ENCODE data around the gene PDGFB. TPM values are rescaled to one million over a fixed set of nuclear protein-coding genes. Genes with fewer than 3 reads are reported as not detected.

The PDGFB gene
- total RNA-seq, 2 donors from 2014 or later = 21.9 to 22.0 TPM

DNA sequence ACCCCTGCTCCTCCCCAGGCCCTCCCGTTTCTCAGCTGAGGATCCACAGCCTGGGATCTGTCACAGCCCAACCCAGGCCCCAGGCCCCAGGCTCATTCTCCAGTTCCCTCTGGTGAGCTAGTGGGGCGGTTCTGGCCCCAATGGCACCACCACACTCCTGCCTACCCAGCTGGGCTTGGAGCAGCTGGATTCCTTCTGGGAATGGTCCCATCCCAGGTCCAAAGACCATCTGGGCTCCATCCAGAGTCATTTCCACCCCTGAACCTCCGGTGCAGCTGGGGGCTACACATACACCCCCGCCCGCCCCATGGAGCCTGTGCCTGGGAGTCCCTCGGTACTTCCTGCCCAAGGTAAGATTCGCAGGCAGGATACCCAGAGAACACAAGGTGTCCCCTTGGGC is 35.5 kb upstream of the PDGFB start:
- Histone ChIP-seq H3K9me3 (peaks cover 0 to 16% of the 10 kb centered on the region in 2 donors), H3K27ac (peak overlapping the region in 1 of 2 donors; percentile 0), H3K4me3 (no peak overlapping the region), H3K4me1 (peaks cover 0 to 43% of the 10 kb centered on the region in 2 donors), H3K36me3 (no peaks in the 10 kb centered on the region), H3K27me3 (no peaks in the 10 kb centered on the region)
- TF ChIP-seq, protein P1, sequence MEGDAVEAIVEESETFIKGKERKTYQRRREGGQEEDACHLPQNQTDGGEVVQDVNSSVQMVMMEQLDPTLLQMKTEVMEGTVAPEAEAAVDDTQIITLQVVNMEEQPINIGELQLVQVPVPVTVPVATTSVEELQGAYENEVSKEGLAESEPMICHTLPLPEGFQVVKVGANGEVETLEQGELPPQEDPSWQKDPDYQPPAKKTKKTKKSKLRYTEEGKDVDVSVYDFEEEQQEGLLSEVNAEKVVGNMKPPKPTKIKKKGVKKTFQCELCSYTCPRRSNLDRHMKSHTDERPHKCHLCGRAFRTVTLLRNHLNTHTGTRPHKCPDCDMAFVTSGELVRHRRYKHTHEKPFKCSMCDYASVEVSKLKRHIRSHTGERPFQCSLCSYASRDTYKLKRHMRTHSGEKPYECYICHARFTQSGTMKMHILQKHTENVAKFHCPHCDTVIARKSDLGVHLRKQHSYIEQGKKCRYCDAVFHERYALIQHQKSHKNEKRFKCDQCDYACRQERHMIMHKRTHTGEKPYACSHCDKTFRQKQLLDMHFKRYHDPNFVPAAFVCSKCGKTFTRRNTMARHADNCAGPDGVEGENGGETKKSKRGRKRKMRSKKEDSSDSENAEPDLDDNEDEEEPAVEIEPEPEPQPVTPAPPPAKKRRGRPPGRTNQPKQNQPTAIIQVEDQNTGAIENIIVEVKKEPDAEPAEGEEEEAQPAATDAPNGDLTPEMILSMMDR (IDR thresholded peaks at IDR 0.05) = no peak
- DNase-seq (ENCODE audit: low spot score) = no peak

DNA sequence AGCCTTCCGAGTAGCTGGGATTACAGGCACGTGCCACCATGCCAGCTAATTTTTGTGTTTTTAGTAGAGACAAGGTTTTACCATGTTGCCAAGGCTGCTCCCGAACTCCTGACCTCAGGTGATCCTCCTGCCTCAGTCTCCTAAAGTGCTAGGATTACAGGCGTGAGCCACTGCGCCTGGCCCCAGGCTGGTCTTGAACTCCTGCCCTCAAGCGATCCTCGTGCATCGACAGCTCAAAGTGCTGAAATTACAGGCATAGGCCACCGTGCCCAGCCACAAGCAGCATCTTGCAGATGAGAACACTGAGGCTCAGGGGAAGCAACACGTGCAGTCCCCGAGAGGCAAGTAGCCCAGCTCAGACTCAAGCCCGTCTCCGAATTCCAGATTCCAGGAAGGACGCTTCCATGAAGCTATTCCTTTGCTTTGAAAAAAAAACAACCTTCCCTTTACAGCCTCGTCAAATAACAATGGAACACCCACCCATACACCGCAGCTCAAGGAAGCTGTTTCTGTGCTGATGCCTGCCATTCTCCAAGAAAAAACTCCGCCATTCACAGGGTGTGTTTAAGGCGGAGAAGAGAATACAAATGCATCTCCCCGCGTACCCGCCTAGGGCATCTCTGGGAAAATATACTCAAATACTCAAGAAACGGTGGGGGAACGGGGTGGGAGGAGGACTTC is 34.5 kb upstream of the PDGFB start:
- no peak overlapping the region for H3K4me3 ChIP-seq
- H3K27ac ChIP-seq = peak overlapping the region in 1 of 2 donors; percentile 0
- H3K4me1 ChIP-seq = peaks cover 0 to 41% of the 10 kb centered on the region in 2 donors
- no peak for DNase-seq (ENCODE audit: low spot score)
- no peaks in the 10 kb centered on the region for H3K27me3 ChIP-seq
- TF ChIP-seq, protein P1 (IDR thresholded peaks at IDR 0.05) = no peak
- H3K36me3 ChIP-seq = no peaks in the 10 kb centered on the region
- H3K9me3 ChIP-seq = peaks cover 0 to 8% of the 10 kb centered on the region in 2 donors

DNA sequence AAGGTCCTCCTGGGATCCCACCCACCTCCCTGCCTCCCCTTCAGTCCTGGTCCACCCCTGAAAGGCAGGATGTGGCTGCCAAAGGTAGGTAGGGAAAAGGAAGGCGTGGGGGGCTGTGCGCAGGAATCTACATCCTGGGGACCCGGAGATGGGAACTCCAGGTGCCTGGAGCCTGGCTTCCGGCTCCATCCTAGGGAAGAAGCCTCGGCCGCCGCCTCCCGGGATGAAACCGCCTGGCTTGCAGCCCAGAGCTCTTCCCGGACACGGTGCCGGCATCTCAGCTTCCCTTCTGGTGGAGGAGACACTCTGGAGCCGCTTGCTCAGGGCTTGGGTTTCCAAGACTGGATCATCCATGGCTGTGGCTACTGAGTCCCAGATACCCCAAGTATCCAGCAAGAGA is 33.3 kb upstream of the PDGFB start:
- Histone ChIP-seq H3K36me3 (no peaks in the 10 kb centered on the region), H3K27ac (peak overlapping the region; percentile 23 to 43), H3K9me3 (peaks cover 0 to 8% of the 10 kb centered on the region in 2 donors), H3K4me3 (no peak overlapping the region), H3K27me3 (no peaks in the 10 kb centered on the region), H3K4me1 (peaks cover 0 to 28% of the 10 kb centered on the region in 2 donors)
- no peak for DNase-seq (ENCODE audit: low spot score)
- TF ChIP-seq, protein P1 (IDR thresholded peaks at IDR 0.05) = no peak

DNA sequence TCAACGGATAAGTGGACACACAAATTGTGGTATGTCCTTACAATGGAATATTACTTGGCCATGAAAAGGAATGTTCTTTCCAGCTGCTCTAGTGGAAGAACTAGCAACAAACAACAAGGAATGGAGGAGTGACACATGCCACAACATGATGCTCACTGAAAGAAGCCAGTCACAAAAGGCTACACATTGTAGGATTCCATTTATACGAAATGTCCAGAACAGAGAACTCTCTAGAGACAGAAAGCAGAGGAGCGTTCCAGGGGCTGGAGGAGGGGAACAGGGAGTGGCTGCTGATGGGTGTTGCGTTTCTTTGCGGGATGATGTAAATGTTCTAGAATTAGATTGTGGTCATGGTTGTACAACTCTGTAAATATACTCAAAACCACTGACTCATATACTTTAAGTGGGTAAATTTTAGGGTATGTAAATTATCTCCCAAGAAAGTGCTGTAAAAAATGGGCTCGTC is 32.4 kb upstream of the PDGFB start:
- Histone ChIP-seq H3K9me3 (peaks cover 0 to 8% of the 10 kb centered on the region in 2 donors), H3K4me1 (peaks cover 0 to 20% of the 10 kb centered on the region in 2 donors), H3K4me3 (no peak overlapping the region), H3K27me3 (no peaks in the 10 kb centered on the region), H3K27ac (peak overlapping the region; percentile 4 to 7), H3K36me3 (no peaks in the 10 kb centered on the region)
- TF ChIP-seq, protein P1 (IDR thresholded peaks at IDR 0.05) = no peak
- no peak for DNase-seq (ENCODE audit: low spot score)

DNA sequence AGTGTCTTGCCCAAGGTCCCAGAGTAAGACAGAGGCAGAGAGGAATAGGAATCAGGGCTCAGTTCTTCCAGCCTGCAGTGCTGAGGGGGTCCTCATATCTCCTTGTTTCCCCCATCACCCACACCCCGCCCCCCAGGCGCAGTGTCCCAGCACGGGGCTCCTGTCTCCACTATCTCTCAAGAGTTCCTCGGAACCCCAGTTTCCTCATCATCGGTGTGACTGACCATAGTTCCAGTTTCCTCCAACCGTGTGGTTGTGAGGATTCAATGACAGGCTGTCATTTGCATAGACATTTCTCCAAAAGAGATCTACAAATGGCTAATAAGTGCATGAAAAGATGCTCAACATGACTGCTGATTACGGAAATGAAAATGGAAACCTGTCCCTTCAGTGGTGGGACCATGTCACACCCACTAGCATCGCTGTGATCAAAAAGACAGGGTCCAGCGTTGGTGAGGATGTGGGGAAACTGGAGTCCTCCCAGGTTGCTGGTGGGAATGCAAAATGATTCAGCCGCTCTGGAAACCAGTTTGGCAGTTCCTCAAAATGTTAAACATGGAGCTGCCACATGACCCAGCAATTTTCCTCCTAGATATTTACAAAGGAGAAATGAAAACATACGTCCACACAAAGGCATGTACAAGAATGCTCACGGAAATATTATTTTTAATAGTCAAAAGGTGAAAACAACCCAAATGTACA is 31.8 kb upstream of the PDGFB start:
- Histone ChIP-seq H3K27ac (peak overlapping the region in 1 of 2 donors; percentile 7), H3K9me3 (peaks cover 0 to 8% of the 10 kb centered on the region in 2 donors), H3K4me3 (no peak overlapping the region), H3K36me3 (no peaks in the 10 kb centered on the region), H3K27me3 (no peaks in the 10 kb centered on the region), H3K4me1 (peaks cover 0 to 19% of the 10 kb centered on the region in 2 donors)
- no peak for DNase-seq (ENCODE audit: low spot score)
- TF ChIP-seq, protein P1 (IDR thresholded peaks at IDR 0.05) = no peak

Measured in right atrium auricular region (tissue), 2 donors.